Measurements from ENCODE around the gene RNF157. TPM values are rescaled to one million over a fixed set of nuclear protein-coding genes. Genes with fewer than 3 reads are reported as not detected.

Gene RNF157
- 6.4 and 8.0 TPM in 2 replicates for total RNA-seq

GRCh38 chr17:76240461-76241203 lies at the start of gene RNF157:
Gene RNF157, minus strand, starts transcription at chr17:76240493. Its CDS starts 253 bp downstream, at chr17:76240240.

GRCh38 chr17:76264755-76265623 lies 24.7 kb upstream of the RNF157 start, which contains the start of gene UBALD2:
Gene UBALD2, plus strand, starts transcription at chr17:76265348. Its CDS starts 158 bp downstream, at chr17:76265506.

GRCh38 chr17:76141212-76142038 lies 98.9 kb downstream of the RNF157 start, which contains the start of gene FOXJ1:
Gene FOXJ1, minus strand, starts transcription at chr17:76141245. Its CDS starts 850 bp downstream, at chr17:76140395.

GRCh38 chr17:76103274-76104139 lies 136.8 kb downstream of the RNF157 start, which contains the start of gene EXOC7:
Gene EXOC7, minus strand, starts transcription at chr17:76103787. Its CDS starts 95 bp downstream, at chr17:76103692.

Small RNA genes lying within 50 kb of the gene (small RNA-seq; reads per million reads assigned to genes)
- gene ATP5MGP6 (not detected), gene MIR6868 (not detected)

Other genes starting within 250 kb of the RNF157 start
- 0.97 and 1.7 TPM in 2 replicates for gene CDK3, start 239.6 kb downstream of the RNF157 start, total RNA-seq
- gene EVPL, start 213.2 kb downstream of the RNF157 start, total RNA-seq: under 0.01 TPM in 1 of 2 replicates, not detected in the other
- 29.2 and 31.0 TPM in 2 replicates for gene SRP68, start 168.0 kb downstream of the RNF157 start, total RNA-seq
- gene GALR2, start 165.7 kb downstream of the RNF157 start, total RNA-seq: not detected in 2 replicates
- not detected in 2 replicates for gene ZACN, start 161.3 kb downstream of the RNF157 start, total RNA-seq
- 127 and 129 TPM in 2 replicates for gene EXOC7, start 136.7 kb downstream of the RNF157 start, total RNA-seq
- gene FOXJ1, start 99.2 kb downstream of the RNF157 start, total RNA-seq: not detected in 2 replicates
- 3.4 and 4.7 TPM in 2 replicates for gene UBALD2, start 24.9 kb upstream of the RNF157 start, total RNA-seq
- gene QRICH2, start 67.8 kb upstream of the RNF157 start, total RNA-seq: 1.8 and 3.9 TPM in 2 replicates
- gene PRPSAP1, start 113.4 kb upstream of the RNF157 start, total RNA-seq: 25.6 and 39.4 TPM in 2 replicates
- gene SPHK1, start 144.1 kb upstream of the RNF157 start, total RNA-seq: 50.1 and 56.1 TPM in 2 replicates
- gene UBE2O, start 212.7 kb upstream of the RNF157 start, total RNA-seq: 25.3 and 27.1 TPM in 2 replicates
- not detected in 2 replicates for gene AANAT, start 227.1 kb upstream of the RNF157 start, total RNA-seq